Stimulated activated CD8-positive, alpha-beta memory T cell treated with anti-CD3 and anti-CD28 coated beads, Interleukin-12 subunit alpha, Interleukin-12 subunit beta, amount 100 ng/mL, for 1 hour (primary cell): Measurements from ENCODE around the gene CAMSAP1.

ENCODE experiments used
- DNase-seq: peaks from one replicate; pipeline ENCODE4 v3.0.0-alpha.2; 2020; ENCODE audit warnings: low read depth

CAMSAP1 gene

DNA sequence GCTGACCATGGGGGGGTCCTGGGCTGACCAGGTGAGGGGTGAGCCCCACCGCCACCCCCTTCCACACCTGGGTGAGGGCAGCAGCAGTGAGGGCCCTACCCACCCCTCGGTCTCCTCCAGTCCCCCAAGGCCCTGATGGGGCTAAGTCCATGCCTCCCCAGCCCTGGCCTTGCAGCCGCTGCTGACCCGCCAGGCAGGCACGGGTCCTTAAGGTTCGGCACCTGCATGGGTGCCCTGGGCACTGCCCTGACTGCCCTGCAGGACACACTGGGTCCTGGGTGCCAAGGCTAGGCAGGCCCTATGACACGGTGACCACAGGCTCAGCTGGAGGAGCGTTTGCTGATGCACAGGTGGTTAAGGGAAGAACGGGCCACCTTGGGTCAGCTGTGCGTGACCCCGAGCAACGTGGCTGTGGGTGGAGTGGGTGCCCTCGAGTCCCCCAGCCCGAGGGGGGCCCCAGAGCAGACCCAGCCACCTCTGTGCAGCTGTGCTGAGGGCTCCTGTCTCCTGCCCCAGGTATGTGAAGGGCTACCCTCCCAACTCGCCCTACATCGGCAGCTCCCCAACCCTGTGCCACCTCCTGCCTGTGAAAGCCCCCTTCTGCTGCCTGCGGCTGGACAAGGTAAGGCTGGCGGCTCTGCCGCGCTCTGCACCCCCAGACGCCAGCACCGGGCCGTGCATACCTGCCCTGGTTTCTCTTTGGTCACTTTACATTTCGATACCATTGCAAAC lies 132.4 kb downstream of the CAMSAP1 start:
- no peak for DNase-seq

DNA sequence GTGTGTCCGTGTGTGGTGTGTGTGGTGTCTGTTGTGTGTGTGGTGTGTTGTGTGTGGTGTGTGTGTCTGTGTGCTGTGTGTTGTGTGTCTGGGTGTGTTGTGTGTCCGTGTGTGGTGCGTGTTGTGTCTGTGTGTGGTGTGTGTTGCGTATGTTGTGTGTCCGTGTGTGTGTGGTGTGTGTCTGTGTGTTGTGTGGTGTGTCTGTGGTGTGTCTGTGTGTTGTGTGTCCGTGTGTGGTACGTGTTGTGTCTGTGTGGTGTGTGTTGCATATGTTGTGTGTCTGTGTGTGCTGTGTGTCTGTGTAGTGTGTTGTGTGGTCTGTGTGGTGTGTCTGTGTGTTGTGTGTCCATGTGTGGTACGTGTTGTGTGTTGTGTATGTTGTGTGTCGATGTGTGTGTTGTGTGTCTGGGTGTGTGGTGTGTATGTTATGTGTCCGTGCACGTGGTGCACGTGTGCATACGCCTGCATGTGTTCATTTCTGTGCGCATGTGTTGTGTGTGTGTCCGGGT lies 133.1 kb downstream of the CAMSAP1 start:
- no peak for DNase-seq

DNA sequence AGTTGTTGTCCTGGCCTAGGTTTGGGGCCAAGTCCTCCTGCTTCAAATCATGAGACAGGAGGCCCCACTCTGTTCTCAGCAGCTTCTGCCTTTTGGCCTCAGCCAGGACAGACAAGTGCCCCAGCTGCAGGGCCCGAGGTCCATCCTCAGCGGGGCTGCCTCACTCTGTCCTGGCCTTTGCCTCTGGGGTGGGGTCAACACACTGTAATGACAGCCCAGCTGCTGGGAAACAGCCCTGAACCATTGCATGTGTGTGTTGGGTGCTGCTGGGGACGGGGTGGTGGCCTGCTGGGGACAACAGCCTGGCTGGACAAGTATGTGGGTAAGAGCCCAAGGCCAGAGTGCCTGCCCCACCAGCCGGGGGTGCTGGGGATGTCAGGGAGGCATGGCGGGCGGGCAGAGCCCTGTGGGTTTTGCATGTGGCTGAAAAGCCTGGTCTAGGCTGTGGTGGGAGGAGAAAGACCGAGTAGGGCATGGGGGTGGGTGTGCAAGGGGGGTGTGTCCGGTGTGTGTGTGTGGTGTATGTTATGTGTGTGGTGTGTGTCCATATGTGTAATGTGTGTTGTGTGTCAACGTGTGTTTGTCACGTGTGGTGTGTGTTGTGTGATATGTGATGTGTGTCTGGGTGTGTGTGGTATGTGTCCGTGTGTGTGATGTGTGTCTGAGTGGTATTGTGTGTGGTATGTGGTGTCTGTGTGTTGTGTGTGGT lies 133.7 kb downstream of the CAMSAP1 start:
- no peak for DNase-seq

DNA sequence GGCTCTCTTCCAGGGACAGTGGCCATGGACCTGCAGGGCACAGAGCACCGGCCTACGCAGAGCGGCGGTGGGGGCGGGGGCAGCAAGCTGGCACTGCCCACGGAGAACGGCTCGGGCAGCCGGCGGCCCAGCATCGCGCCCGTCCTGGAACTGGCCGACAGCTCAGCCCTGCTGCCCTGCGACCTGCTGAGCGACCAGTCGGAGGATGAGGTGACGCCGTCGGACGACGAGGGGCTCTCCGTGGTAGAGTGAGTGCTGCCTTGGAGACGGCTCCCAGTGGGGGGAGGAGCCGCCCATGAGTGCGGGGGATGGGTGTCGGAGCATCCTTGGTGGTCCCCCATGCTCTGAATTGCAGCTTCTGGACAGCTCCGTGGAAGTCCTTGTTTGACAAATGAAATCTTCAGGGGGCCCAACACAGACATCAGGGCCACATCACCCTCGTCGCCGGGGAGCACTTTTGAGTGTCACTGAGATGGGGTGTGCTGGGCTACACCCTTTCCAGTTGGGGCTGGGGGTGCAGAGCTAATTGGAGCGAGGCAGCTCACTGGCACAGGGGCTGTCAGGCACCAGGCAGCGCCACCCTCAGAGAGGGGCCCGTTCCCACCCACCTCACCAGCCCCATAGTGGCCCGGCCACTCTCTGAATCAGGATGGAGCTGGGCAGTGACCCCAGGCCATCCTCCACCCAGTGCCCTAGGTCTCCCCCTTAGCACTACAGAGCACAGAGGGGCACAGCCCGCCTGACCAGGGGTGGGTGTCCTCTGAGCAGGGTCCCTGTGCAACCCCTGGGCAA lies 134.4 kb downstream of the CAMSAP1 start:
- DNase-seq, result no peak

DNA sequence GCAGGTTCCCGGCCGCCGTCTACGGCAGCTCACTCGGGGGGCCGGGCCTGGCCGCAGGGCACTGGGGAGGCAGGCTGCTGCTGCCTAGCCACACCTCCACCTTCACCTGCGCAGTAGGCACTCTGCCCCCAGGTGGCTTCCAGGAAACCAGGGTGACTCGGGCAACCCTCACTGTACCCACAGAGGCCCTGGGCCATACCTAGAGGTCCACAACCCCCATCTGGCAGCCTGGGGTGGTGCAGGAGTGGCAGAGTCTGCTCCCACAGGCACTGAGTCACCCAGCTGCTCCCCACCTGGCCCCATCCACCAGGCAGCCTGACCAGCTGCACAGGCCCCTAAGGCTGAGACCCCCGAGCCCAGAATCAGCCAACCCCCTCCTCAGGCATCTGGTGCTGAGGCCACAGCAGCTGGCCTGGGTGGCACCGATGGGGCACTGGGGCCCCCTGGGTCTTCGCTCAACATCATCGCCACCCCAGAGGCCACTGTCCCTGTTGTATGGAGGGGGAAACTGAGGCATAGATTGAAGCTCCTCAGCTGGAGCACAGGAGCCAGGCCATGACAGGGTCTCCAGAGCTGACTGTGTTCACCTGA lies 135.2 kb downstream of the CAMSAP1 start:
- no peak for DNase-seq

- DNase-seq, result no peak
Measured at GRCh38 chr9:135771401-135772051, 135.8 kb downstream of the CAMSAP1 start.

GRCh38 chr9:135770771-135771170 lies 136.6 kb downstream of the CAMSAP1 start:
- no peak for DNase-seq

DNA sequence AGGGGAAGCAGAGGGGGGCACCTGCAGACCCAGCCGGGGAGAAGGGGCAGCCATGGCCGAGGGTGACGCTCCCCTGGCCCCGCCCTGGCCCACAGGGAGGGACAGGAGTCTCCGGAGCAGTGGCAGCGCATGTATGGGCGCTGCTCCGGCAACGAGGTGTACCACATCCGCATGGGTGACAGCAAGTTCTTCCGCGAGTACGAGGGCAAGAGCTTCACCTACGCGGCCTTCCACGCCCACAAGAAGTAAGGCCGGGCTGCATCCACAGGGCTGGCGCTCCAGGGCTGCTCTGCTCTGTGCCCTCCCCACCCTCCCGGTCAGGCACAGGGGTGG lies 137.2 kb downstream of the CAMSAP1 start:
- no peak for DNase-seq

- no peak for DNase-seq
Measured at GRCh38 chr9:135769489-135770202, 137.7 kb downstream of the CAMSAP1 start.

- DNase-seq, result no peak
Measured at GRCh38 chr9:135768516-135769218, 138.7 kb downstream of the CAMSAP1 start.

- no peak for DNase-seq
Measured at GRCh38 chr9:135766707-135767106, 140.6 kb downstream of the CAMSAP1 start.

DNA sequence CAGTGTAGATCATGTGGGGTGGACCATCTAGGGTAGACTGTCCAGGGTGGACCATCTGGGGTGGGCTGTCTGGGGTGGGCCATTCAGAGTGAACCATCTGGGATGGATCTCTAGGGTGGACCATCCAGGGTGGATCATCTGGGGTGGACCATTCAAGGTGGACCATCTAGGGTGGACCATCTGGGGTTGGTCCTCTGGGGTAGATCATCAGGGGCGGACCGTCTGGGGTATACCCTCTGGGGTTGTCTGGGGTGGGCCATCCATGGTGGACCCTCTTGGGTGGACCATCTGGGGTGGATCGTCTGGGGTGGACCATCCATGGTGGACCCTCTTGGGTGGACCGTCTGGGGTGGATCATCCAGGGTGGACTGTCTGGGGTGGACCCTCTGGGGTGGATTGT lies 141.1 kb downstream of the CAMSAP1 start:
- no peak for DNase-seq

- DNase-seq, result no peak
Measured at GRCh38 chr9:135765416-135765815, 141.9 kb downstream of the CAMSAP1 start.

- no peak for DNase-seq
Measured at GRCh38 chr9:135764731-135765130, 142.6 kb downstream of the CAMSAP1 start.

DNA sequence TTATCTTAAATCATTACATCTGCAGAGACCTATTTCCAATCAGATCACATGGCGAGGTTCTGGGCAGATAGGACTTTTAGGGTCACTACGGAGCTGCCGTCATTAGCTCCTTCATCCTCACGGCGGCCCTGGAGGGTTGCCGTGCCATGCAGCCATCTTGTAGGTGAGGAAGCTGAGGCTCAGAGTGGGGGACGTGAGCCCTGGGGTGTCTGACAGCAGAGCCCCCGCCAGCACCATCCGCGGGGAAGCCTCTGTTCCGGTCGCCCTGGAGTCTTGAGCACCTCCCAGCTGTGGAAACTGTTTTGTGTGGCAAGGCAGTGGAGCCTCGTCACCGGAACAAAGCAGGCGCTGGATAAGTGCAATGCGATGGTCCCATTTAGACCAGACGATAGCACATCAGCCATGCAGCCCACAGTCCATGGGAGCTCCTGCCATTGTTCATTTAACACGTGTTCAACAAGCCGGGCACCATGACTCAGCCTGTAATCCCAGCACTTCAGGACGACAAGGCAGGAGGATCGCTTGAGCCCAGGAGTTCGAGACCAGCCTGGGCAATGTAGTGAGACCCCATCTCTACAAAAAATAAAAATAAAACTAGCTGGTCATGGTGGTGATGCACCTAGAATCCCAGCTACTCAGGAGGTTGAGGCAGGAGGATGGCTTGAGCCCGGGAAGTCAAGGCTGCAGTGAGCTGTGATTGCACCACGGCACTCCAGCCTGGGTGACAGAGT lies 143.5 kb downstream of the CAMSAP1 start:
- no peak for DNase-seq

GRCh38 chr9:135762921-135763320 lies 144.4 kb downstream of the CAMSAP1 start:
- no peak for DNase-seq

GRCh38 chr9:135761845-135762168 lies 145.5 kb downstream of the CAMSAP1 start:
- DNase-seq, result no peak

- DNase-seq, result no peak
Measured at GRCh38 chr9:135761150-135761844, 146.0 kb downstream of the CAMSAP1 start.

- DNase-seq, result no peak
Measured at GRCh38 chr9:135760465-135760864, 146.9 kb downstream of the CAMSAP1 start.
